T-helper 1 cell (primary cell): ENCODE data around the gene RETSAT.

Experiments used
- DNase-seq, 5 donors: peaks; one replicate each; pipeline ENCODE4 v3.0.0-alpha.2; 2012 to 2020

The RETSAT gene

GRCh38 chr2:85307527-85307897, 46.8 kb downstream of the RETSAT start:
- DNase-seq, result no peak

DNA sequence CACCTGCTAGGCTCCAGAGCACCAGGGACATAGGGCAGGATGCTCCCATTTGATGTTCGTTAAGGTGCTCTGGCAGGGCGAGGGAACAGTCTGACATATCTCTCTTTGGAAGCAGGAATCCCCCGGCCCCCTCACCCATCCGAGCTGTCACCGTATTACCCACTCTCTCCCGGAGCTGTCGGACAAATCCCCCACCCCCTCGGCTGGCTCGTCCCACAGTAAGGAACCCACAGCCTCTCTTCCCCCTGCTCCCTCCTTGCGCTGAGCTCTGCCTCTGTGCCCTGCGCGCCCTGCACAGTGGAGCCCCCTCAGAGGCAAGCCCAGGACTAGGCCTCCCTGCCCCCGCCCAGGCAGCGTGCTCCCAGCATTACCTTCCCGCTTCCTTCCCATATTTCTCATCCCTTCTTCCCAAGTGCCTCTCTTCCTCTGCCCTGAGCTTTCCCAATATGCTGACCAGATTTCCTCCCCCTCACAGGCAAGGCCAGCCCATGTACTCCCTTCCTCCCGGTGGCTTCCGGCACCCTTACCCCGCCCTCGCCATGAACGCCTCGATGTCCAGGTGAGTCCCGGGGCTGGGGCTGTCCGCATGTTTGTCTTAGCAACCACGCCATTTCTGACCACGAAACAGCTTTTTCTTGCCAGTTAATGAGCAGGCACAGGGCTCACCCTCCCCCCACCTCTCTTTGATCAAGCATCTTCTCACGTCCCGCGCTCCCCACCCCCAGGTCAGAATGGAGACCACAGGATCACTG, 50.4 kb downstream of the RETSAT start:
- DNase-seq, result no peak

DNA sequence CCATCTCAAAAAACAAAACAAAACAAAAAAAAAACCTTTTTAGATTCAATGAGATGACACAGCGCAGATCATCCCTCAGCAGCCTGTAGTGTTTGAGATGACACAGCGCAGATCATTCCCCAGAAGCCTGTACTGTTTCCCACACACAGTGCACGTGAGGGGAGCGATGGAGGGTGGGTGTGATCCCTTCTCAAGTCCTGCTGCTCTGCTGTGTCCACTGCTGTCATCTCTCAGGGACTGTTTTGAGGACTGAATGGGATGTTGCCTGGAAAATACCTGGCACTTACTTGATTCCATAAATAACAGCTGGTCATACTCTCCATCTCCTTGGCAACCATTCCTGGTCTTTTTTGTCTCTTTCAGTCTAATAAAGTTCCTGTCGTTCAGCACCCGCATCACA, 52.2 kb downstream of the RETSAT start:
- DNase-seq, result no peak
